ENCODE data around the gene PRKCSH. TPM values are rescaled to one million over a fixed set of nuclear protein-coding genes. Genes with fewer than 3 reads are reported as not detected.
A peak's percentile ranks its signal among the peaks of the same experiment; 100 is the strongest.
"Not testable (repeated sequence)": the region's sequence is repeated elsewhere in the genome, so short reads cannot be mapped to it uniquely, and the experiment has no call there.

Gene PRKCSH
- total RNA-seq, 6 experiments from 2014 or later, result 114 to 206 (median 192) TPM

DNA sequence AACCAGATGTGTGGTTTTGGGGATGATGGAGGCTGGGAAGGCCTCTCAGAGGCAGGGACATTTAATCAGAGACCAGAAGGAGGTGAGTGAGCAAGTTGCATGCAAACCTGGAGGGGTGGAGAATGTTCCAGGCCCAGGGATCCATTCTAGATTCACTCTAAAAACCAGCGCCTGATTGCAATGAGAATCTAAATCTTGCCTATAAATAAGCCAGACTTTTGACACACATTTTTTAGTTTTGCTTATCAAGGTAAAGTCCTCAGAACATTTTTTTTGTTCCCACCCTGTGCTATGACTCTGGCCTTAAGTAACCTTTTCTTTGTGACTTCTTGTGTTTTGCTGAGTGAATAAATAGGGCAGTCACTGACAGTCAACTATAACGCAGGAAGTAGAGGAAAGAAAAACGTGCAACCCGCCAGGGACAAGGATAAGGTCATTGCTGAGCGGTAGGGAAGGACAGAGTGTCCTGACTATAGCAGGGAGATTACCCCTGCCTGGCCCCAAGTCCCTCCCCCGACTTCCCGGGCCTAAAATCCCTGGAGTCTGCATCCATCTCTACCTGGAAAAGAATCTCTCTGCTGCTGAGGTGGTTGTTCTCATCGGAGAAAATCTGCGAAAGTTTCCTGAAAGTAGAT is 30.7 kb upstream of the PRKCSH start:
- Histone ChIP-seq H3K36me3 (peaks cover 0 to 5% (median 0%) of the 10 kb centered on the region in 4 donors), H3K9me3 (no peaks in the 10 kb centered on the region), H3K4me3 (no peak overlapping the region), H3K27ac (peak overlapping the region in 1 of 3 donors; percentile 37), H3K27me3 (no peaks in the 10 kb centered on the region), H3K4me1 (no peaks in the 10 kb centered on the region)
- DNase-seq (no peak), ATAC-seq (peak; percentile 71 to 90 (median 86))
- no peak for TF ChIP-seq POLR2A (IDR thresholded peaks at IDR 0.05)
- TF ChIP-seq, protein P1, sequence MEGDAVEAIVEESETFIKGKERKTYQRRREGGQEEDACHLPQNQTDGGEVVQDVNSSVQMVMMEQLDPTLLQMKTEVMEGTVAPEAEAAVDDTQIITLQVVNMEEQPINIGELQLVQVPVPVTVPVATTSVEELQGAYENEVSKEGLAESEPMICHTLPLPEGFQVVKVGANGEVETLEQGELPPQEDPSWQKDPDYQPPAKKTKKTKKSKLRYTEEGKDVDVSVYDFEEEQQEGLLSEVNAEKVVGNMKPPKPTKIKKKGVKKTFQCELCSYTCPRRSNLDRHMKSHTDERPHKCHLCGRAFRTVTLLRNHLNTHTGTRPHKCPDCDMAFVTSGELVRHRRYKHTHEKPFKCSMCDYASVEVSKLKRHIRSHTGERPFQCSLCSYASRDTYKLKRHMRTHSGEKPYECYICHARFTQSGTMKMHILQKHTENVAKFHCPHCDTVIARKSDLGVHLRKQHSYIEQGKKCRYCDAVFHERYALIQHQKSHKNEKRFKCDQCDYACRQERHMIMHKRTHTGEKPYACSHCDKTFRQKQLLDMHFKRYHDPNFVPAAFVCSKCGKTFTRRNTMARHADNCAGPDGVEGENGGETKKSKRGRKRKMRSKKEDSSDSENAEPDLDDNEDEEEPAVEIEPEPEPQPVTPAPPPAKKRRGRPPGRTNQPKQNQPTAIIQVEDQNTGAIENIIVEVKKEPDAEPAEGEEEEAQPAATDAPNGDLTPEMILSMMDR (IDR thresholded peaks at IDR 0.05), result no peak
- intact Hi-C loops (cut with DNase I), result no loop called here
- 43% methylated on average over 8 of the region's 9 CpGs for WGBS (ENCODE audit: insufficient coverage, low coverage, low lambda C conversion rate, missing lambda C conversion rate)

DNA sequence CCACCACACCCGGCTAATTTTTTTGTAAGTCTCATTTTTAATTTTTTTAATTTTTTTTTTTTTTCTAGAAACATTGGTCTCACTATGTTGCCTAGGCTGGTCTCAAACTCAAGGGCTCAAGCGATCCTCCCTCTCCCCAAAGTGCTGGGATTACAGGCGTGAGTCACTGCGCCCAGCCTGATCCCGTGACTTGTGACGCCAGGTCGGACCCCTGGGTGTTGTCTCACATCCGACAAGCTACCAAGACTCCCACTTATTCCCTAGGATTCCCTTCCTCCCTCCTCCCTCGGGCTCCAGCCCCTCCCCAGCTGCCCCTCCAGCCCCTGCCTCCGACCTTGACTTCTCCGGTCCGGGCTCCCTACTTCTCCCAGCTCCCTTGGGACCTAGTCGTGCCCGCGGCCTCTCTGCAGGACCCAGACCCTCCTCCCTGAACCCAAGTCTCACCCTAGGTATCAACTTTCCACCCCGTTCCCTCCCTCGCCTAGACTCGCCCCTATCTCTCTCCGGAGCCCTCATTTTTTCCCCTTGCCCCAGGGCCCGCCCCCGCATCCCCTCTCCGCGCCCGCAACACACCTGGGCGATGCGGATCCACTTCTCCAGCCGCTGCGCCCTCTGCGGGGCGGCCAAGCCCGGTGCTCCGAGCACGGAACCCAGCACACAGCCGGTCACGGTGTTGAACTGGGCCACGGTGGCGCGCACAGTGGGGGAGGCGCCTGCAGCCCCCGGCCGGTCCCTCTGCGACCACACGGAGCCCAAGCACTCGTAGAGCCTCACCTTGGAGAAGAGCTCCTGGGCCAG is 29.4 kb upstream of the PRKCSH start:
- Histone ChIP-seq H3K36me3 (peaks cover 0 to 5% (median 0%) of the 10 kb centered on the region in 4 donors), H3K27ac (no peak overlapping the region), H3K4me1 (no peaks in the 10 kb centered on the region), H3K9me3 (no peaks in the 10 kb centered on the region), H3K27me3 (no peaks in the 10 kb centered on the region), H3K4me3 (no peak overlapping the region)
- 55% methylated on average over 18 of the region's 44 CpGs for WGBS (ENCODE audit: insufficient coverage, low coverage, low lambda C conversion rate, missing lambda C conversion rate)
- peak in 1 of 4 donors; percentile 34 for ATAC-seq
- TF ChIP-seq, protein P1 (IDR thresholded peaks at IDR 0.05), result no peak
- TF ChIP-seq POLR2A (IDR thresholded peaks at IDR 0.05), result no peak
- intact Hi-C loops (cut with DNase I), result no loop called here
- no peak for DNase-seq

DNA sequence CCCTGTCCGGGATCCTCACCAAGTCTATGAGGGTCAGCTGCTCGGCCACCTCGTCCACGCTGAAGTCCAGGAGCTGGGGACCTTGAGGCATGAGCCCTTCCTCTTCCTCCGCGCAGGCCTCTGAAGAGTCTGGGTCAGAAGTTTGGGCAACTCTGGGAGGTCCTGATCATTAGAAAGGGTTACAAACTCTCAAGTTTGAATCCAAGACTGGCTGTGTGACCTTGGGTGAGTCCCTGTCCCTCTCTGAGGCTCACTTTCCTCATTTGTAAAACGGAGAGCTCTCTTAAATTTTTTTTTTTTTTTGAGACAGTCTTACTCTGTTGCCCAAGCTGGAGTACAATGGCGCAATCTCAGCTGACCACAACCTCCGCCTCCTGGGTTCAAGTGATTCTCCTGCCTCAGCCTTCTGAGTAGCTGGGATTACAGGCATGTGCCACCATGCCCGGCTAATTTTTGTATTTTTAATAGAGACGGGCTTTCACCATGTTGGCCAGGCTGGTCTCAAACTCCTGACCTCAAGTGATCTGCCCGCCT is 28.7 kb upstream of the PRKCSH start:
- H3K4me1 ChIP-seq; H3K36me3 ChIP-seq; DNase-seq; H3K4me3 ChIP-seq; H3K9me3 ChIP-seq; intact Hi-C loops (cut with DNase I); H3K27me3 ChIP-seq; ATAC-seq; H3K27ac ChIP-seq: not testable (repeated sequence)
- 72% methylated on average over 4 of the region's 12 CpGs for WGBS (ENCODE audit: insufficient coverage, low coverage, low lambda C conversion rate, missing lambda C conversion rate)

DNA sequence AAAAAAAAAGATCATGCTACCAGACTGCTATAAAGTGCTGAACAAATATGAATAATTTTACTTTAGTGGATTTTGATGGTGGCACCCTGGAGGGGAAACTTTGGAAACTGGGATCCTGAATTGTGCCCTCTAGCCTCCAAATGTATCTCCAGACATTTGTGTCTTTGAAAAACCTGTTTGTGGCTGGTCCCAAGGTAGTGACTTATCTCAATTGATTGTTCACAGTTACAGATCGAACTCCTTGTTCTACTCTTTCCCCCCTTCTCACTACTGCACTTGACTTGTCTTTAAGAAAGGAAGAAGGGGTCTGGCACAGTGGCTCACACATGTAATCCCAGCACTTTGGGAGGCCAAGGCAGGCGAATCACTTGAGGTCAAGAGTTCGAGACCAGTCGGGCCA is 26.8 kb upstream of the PRKCSH start:
- H3K4me3 ChIP-seq, result no peak overlapping the region
- DNase-seq (no peak), ATAC-seq (no peak)
- intact Hi-C loops (cut with DNase I), result no loop called here
- WGBS (ENCODE audit: insufficient coverage, low coverage, low lambda C conversion rate, missing lambda C conversion rate), result 86% methylated on average over 4 of the region's 4 CpGs
- no peaks in the 10 kb centered on the region for H3K27me3 ChIP-seq
- no peaks in the 10 kb centered on the region for H3K9me3 ChIP-seq
- H3K27ac ChIP-seq, result no peak overlapping the region
- peaks cover 0 to 5% (median 0%) of the 10 kb centered on the region in 4 donors for H3K36me3 ChIP-seq
- TF ChIP-seq, protein P1 (IDR thresholded peaks at IDR 0.05), result no peak
- no peak for TF ChIP-seq POLR2A (IDR thresholded peaks at IDR 0.05)
- H3K4me1 ChIP-seq, result no peaks in the 10 kb centered on the region

DNA sequence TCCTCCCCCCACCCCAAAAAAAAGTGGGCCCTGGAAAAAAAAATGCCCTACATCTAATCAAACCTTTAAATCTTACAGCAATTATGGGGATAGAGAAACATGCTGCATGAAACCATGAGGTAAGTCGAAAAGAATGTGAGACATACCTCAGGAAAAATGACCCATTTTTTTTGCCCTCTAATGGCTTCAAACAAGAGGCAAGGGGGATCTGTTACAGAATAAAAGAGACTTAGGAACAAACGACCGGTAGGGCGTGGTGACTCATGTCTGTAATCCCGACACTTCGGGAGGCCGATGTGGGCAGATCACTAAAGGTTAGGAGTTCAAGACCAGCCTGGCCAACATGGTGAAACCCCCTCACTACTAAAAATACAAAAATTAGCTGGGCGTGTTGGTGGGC is 24.8 kb upstream of the PRKCSH start:
- no peak for ATAC-seq
- Histone ChIP-seq H3K4me3 (no peak overlapping the region), H3K27ac (no peak overlapping the region), H3K27me3 (no peaks in the 10 kb centered on the region), H3K36me3 (peaks cover 0 to 5% (median 0%) of the 10 kb centered on the region in 4 donors), H3K4me1 (no peaks in the 10 kb centered on the region), H3K9me3 (no peaks in the 10 kb centered on the region)
- intact Hi-C loops (cut with DNase I), result no loop called here
- no peak for DNase-seq
- 71% methylated on average over 7 of the region's 8 CpGs for WGBS (ENCODE audit: insufficient coverage, low coverage, low lambda C conversion rate, missing lambda C conversion rate)
- no peak for TF ChIP-seq POLR2A (IDR thresholded peaks at IDR 0.05)
- TF ChIP-seq, protein P1 (IDR thresholded peaks at IDR 0.05), result no peak

All from right lobe of liver (tissue), 6 donors.